Measurements from ENCODE around the gene SLIT1.

SLIT1 gene

GRCh38 chr10:97184971-97185325, 811 bp downstream of the SLIT1 start:
- Histone ChIP-seq H3K4me1 (ENCODE audit: control insufficient read depth in 1 of 2, insufficient read depth in 2 of 2, low read length in 2 of 2) (no peaks in the 10 kb centered on the region), H3K9me3 (ENCODE audit: control insufficient read depth in 1 of 2, low read length in 2 of 2) (no peaks in the 10 kb centered on the region), H3K9ac (ENCODE audit: low read depth in 1 of 2, low read length in 2 of 2) (no peak overlapping the region), H3K36me3 (ENCODE audit: control insufficient read depth in 1 of 2, insufficient read depth in 2 of 2, low read length in 2 of 2) (no peaks in the 10 kb centered on the region), H3K27me3 (ENCODE audit: control insufficient read depth in 1 of 2, insufficient read depth in 2 of 2, low read length in 2 of 2) (peaks cover 46 to 52% of the 10 kb centered on the region in 2 donors), H3K27ac (ENCODE audit: low read depth, low read length) (no peak overlapping the region), H3K4me3 (ENCODE audit: low read depth in 1 of 2, low read length in 2 of 2) (no peak overlapping the region)

DNA sequence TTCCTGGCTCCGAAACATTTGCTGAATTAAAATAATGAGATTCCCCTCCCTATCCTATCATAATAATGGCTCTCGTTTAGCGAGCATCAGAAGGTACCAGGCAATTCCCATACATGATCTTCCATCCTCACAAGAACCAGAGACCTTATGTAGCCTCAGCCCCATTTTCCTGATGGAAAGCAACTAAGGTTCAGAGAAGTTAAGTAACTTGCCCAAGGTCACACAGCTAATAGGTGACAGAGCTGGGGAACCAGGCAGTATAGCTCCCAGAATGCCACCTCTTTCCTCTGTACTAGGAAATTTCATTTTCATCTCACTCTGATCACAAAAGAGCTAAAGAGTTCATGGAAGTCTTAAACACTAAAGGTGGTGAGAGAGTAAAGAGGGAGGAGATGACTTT, 2.4 kb downstream of the SLIT1 start:
- H3K27me3 ChIP-seq (ENCODE audit: control insufficient read depth in 1 of 2, insufficient read depth in 2 of 2, low read length in 2 of 2), result peaks cover 57 to 63% of the 10 kb centered on the region in 2 donors
- no peak overlapping the region for H3K4me3 ChIP-seq (ENCODE audit: low read depth in 1 of 2, low read length in 2 of 2)
- no peak overlapping the region for H3K27ac ChIP-seq (ENCODE audit: low read depth, low read length)
- no peaks in the 10 kb centered on the region for H3K4me1 ChIP-seq (ENCODE audit: control insufficient read depth in 1 of 2, insufficient read depth in 2 of 2, low read length in 2 of 2)
- H3K9ac ChIP-seq (ENCODE audit: low read depth in 1 of 2, low read length in 2 of 2), result no peak overlapping the region
- no peaks in the 10 kb centered on the region for H3K36me3 ChIP-seq (ENCODE audit: control insufficient read depth in 1 of 2, insufficient read depth in 2 of 2, low read length in 2 of 2)
- H3K9me3 ChIP-seq (ENCODE audit: control insufficient read depth in 1 of 2, low read length in 2 of 2), result no peaks in the 10 kb centered on the region

DNA sequence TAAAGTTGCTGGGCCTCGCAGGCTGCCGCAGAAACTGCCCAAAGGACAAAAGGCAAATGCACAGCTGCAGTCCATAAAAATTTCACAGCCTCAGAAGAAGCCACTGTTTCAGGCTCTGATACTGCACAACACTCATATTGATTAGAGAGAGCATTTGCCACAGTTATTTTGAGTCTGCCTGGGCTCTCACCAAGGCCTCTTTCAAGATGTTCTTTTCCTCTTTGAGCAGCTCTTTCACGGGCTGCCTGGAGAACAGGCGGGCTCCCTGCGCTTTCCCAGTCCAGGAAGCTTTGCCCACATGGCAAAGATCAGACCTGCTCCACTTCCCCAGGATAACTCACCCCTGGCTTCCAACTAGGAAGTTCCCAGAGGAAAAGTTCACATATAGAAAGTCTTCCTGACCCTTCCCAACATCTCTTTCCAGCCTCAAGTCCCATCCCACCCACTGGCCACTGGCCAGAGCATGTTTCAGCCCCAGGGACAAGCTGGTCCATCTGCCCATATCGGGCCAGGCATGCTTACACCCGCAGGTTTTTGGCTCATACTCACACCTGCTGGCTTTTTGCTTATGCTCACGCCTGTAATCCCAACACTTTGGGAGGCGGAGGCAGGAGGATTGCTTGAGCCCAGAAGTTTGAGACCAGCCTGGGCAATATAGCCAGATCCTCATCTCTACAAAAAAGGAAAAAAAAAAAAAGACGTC, 3.3 kb downstream of the SLIT1 start:
- no peak overlapping the region for H3K27ac ChIP-seq (ENCODE audit: low read depth, low read length)
- H3K4me3 ChIP-seq (ENCODE audit: low read depth in 1 of 2, low read length in 2 of 2), result no peak overlapping the region
- no peak overlapping the region for H3K9ac ChIP-seq (ENCODE audit: low read depth in 1 of 2, low read length in 2 of 2)
- H3K4me1 ChIP-seq (ENCODE audit: control insufficient read depth in 1 of 2, insufficient read depth in 2 of 2, low read length in 2 of 2), result no peaks in the 10 kb centered on the region
- peaks cover 52 to 56% of the 10 kb centered on the region in 2 donors for H3K27me3 ChIP-seq (ENCODE audit: control insufficient read depth in 1 of 2, insufficient read depth in 2 of 2, low read length in 2 of 2)
- H3K9me3 ChIP-seq (ENCODE audit: control insufficient read depth in 1 of 2, low read length in 2 of 2), result no peaks in the 10 kb centered on the region
- H3K36me3 ChIP-seq (ENCODE audit: control insufficient read depth in 1 of 2, insufficient read depth in 2 of 2, low read length in 2 of 2), result no peaks in the 10 kb centered on the region

DNA sequence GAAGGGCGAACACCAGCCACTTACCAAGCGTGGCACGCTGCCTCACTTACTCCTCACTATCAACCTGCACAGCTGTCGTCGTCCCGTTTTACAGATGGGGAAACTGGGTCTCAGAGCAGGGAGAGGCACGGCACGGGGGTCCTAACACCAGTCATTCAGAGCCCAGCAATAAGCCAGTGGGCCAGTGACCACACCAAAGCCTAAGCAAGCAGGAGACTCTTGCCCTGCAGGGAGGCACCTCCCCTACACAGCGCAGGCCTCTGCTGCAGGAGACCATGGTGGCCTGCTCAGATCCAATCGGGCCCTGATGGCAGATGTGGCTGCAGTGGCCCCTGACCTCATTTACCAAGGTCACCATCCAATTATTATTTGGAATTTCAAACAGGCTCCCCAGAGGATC, 4.8 kb downstream of the SLIT1 start:
- Histone ChIP-seq H3K4me3 (ENCODE audit: low read depth in 1 of 2, low read length in 2 of 2) (no peak overlapping the region), H3K9ac (ENCODE audit: low read depth in 1 of 2, low read length in 2 of 2) (no peak overlapping the region), H3K27me3 (ENCODE audit: control insufficient read depth in 1 of 2, insufficient read depth in 2 of 2, low read length in 2 of 2) (peaks cover 42 to 43% of the 10 kb centered on the region in 2 donors), H3K36me3 (ENCODE audit: control insufficient read depth in 1 of 2, insufficient read depth in 2 of 2, low read length in 2 of 2) (no peaks in the 10 kb centered on the region), H3K9me3 (ENCODE audit: control insufficient read depth in 1 of 2, low read length in 2 of 2) (no peaks in the 10 kb centered on the region), H3K4me1 (ENCODE audit: control insufficient read depth in 1 of 2, insufficient read depth in 2 of 2, low read length in 2 of 2) (no peaks in the 10 kb centered on the region), H3K27ac (ENCODE audit: low read depth, low read length) (no peak overlapping the region)

GRCh38 chr10:97180363-97180755, 5.4 kb downstream of the SLIT1 start:
- Histone ChIP-seq H3K27me3 (ENCODE audit: control insufficient read depth in 1 of 2, insufficient read depth in 2 of 2, low read length in 2 of 2) (peaks cover 38 to 39% of the 10 kb centered on the region in 2 donors), H3K9me3 (ENCODE audit: control insufficient read depth in 1 of 2, low read length in 2 of 2) (no peaks in the 10 kb centered on the region), H3K36me3 (ENCODE audit: control insufficient read depth in 1 of 2, insufficient read depth in 2 of 2, low read length in 2 of 2) (no peaks in the 10 kb centered on the region), H3K4me1 (ENCODE audit: control insufficient read depth in 1 of 2, insufficient read depth in 2 of 2, low read length in 2 of 2) (no peaks in the 10 kb centered on the region), H3K4me3 (ENCODE audit: low read depth in 1 of 2, low read length in 2 of 2) (no peak overlapping the region), H3K27ac (ENCODE audit: low read depth, low read length) (no peak overlapping the region), H3K9ac (ENCODE audit: low read depth in 1 of 2, low read length in 2 of 2) (no peak overlapping the region)

- H3K27ac ChIP-seq (ENCODE audit: low read depth, low read length), result no peak overlapping the region
- H3K9ac ChIP-seq (ENCODE audit: low read depth in 1 of 2, low read length in 2 of 2), result no peak overlapping the region
- H3K27me3 ChIP-seq (ENCODE audit: control insufficient read depth in 1 of 2, insufficient read depth in 2 of 2, low read length in 2 of 2), result peaks cover 33 to 34% of the 10 kb centered on the region in 2 donors
- no peaks in the 10 kb centered on the region for H3K36me3 ChIP-seq (ENCODE audit: control insufficient read depth in 1 of 2, insufficient read depth in 2 of 2, low read length in 2 of 2)
- no peak overlapping the region for H3K4me3 ChIP-seq (ENCODE audit: low read depth in 1 of 2, low read length in 2 of 2)
- no peaks in the 10 kb centered on the region for H3K4me1 ChIP-seq (ENCODE audit: control insufficient read depth in 1 of 2, insufficient read depth in 2 of 2, low read length in 2 of 2)
- no peaks in the 10 kb centered on the region for H3K9me3 ChIP-seq (ENCODE audit: control insufficient read depth in 1 of 2, low read length in 2 of 2)
Measured at GRCh38 chr10:97179731-97180362, 5.9 kb downstream of the SLIT1 start.

DNA sequence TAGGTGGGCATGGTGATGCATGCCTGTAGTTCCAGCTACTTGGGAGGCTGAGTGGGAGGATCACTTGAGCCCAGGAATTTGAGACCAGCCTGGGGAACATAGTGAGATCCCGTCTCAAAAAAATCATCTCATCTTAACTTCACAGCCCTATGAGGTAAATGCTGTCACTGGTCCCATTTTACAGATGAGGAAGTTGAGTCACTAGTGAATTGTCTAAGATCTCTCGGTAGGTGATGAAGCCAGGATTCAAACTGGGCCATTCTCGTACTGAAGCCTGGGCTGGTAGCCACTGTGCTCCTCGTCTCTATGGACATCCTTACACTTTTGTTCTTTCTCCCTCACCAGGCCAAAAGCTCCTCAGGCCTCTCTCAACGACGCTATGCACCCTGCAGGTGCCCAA, 6.4 kb downstream of the SLIT1 start:
- no peaks in the 10 kb centered on the region for H3K9me3 ChIP-seq (ENCODE audit: control insufficient read depth in 1 of 2, low read length in 2 of 2)
- no peak overlapping the region for H3K4me3 ChIP-seq (ENCODE audit: low read depth in 1 of 2, low read length in 2 of 2)
- no peak overlapping the region for H3K27ac ChIP-seq (ENCODE audit: low read depth, low read length)
- H3K36me3 ChIP-seq (ENCODE audit: control insufficient read depth in 1 of 2, insufficient read depth in 2 of 2, low read length in 2 of 2), result no peaks in the 10 kb centered on the region
- no peak overlapping the region for H3K9ac ChIP-seq (ENCODE audit: low read depth in 1 of 2, low read length in 2 of 2)
- no peaks in the 10 kb centered on the region for H3K4me1 ChIP-seq (ENCODE audit: control insufficient read depth in 1 of 2, insufficient read depth in 2 of 2, low read length in 2 of 2)
- peaks cover 28 to 29% of the 10 kb centered on the region in 2 donors for H3K27me3 ChIP-seq (ENCODE audit: control insufficient read depth in 1 of 2, insufficient read depth in 2 of 2, low read length in 2 of 2)

DNA sequence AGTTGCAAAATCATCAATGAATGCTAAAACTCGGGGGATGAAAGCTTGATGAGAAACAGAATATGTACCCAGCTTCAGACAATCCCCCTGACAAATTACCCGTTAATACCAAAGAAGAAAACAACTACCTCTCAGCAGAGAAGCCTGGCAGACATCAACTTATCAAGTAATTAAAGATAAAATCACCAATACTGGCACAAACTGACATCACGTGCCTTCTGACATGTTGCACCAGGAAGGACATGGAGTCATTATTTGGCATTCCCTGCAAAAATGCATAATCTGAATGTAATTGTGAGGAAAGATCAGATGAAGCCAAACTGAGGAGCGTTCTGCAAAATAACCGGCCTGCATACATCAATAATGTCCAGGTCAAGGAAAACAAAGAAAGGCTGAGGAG, 7.7 kb downstream of the SLIT1 start:
- H3K4me3 ChIP-seq (ENCODE audit: low read depth in 1 of 2, low read length in 2 of 2), result no peak overlapping the region
- H3K27ac ChIP-seq (ENCODE audit: low read depth, low read length), result no peak overlapping the region
- H3K9me3 ChIP-seq (ENCODE audit: control insufficient read depth in 1 of 2, low read length in 2 of 2), result no peaks in the 10 kb centered on the region
- H3K36me3 ChIP-seq (ENCODE audit: control insufficient read depth in 1 of 2, insufficient read depth in 2 of 2, low read length in 2 of 2), result no peaks in the 10 kb centered on the region
- H3K27me3 ChIP-seq (ENCODE audit: control insufficient read depth in 1 of 2, insufficient read depth in 2 of 2, low read length in 2 of 2), result peaks cover 16 to 25% of the 10 kb centered on the region in 2 donors
- H3K4me1 ChIP-seq (ENCODE audit: control insufficient read depth in 1 of 2, insufficient read depth in 2 of 2, low read length in 2 of 2), result no peaks in the 10 kb centered on the region
- H3K9ac ChIP-seq (ENCODE audit: low read depth in 1 of 2, low read length in 2 of 2), result no peak overlapping the region

- no peaks in the 10 kb centered on the region for H3K36me3 ChIP-seq (ENCODE audit: control insufficient read depth in 1 of 2, insufficient read depth in 2 of 2, low read length in 2 of 2)
- H3K4me3 ChIP-seq (ENCODE audit: low read depth in 1 of 2, low read length in 2 of 2), result no peak overlapping the region
- no peak overlapping the region for H3K9ac ChIP-seq (ENCODE audit: low read depth in 1 of 2, low read length in 2 of 2)
- H3K27ac ChIP-seq (ENCODE audit: low read depth, low read length), result no peak overlapping the region
- H3K9me3 ChIP-seq (ENCODE audit: control insufficient read depth in 1 of 2, low read length in 2 of 2), result no peaks in the 10 kb centered on the region
- peaks cover 14 to 25% of the 10 kb centered on the region in 2 donors for H3K27me3 ChIP-seq (ENCODE audit: control insufficient read depth in 1 of 2, insufficient read depth in 2 of 2, low read length in 2 of 2)
- H3K4me1 ChIP-seq (ENCODE audit: control insufficient read depth in 1 of 2, insufficient read depth in 2 of 2, low read length in 2 of 2), result no peaks in the 10 kb centered on the region
Measured at GRCh38 chr10:97176226-97176625, 9.5 kb downstream of the SLIT1 start.

DNA sequence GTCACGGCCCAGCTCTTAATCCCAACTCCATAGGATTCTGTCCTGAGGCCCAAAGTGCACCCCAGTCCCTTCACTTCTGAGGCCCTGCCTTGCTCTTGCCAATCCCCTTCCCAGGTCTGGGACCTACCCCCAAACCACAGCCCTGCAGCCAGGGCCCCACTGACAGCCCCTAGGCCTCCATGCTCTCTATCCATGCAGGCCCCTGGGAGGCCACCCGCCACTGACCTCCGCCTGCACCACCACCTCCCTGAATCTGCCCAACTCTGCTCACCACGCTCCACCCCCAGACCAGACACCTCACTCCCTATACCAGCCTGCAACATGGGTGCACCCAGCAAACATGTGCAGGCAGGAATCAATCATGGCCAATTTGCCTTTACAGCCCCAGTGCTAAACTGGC, 10.2 kb downstream of the SLIT1 start:
- Histone ChIP-seq H3K27ac (ENCODE audit: low read depth, low read length) (no peak overlapping the region), H3K27me3 (ENCODE audit: control insufficient read depth in 1 of 2, insufficient read depth in 2 of 2, low read length in 2 of 2) (peaks cover 14 to 20% of the 10 kb centered on the region in 2 donors), H3K4me3 (ENCODE audit: low read depth in 1 of 2, low read length in 2 of 2) (no peak overlapping the region), H3K9ac (ENCODE audit: low read depth in 1 of 2, low read length in 2 of 2) (no peak overlapping the region), H3K9me3 (ENCODE audit: control insufficient read depth in 1 of 2, low read length in 2 of 2) (no peaks in the 10 kb centered on the region), H3K4me1 (ENCODE audit: control insufficient read depth in 1 of 2, insufficient read depth in 2 of 2, low read length in 2 of 2) (no peaks in the 10 kb centered on the region), H3K36me3 (ENCODE audit: control insufficient read depth in 1 of 2, insufficient read depth in 2 of 2, low read length in 2 of 2) (no peaks in the 10 kb centered on the region)
